Esophagus (tissue), 2 donors: ENCODE measurements around the gene SVIL. TPM values are rescaled to one million over a fixed set of nuclear protein-coding genes. Genes with fewer than 3 reads are reported as not detected.
A peak's percentile ranks its signal among the peaks of the same experiment; 100 is the strongest.

Experiments
- H3K27ac ChIP-seq, 2 donors: one replicate each; pipeline ENCODE4 v1.5.1; 2013; ENCODE audit warnings: low read depth in 2 of 2, mild to moderate bottlenecking in 2 of 2, inconsistent platforms in 1 of 2, low read length in 1 of 2, moderate library complexity in 1 of 2
- H3K27me3 ChIP-seq, 2 donors: one replicate each; pipeline ENCODE4 v1.6.1; 2013; ENCODE audit warnings: low read length in 2 of 2, control low read depth in 1 of 2, mild to moderate bottlenecking in 1 of 2; ENCODE audit not compliant: insufficient read depth in 2 of 2, control insufficient read depth in 1 of 2
- H3K36me3 ChIP-seq, 2 donors: one replicate each; pipeline ENCODE4 v1.6.1; 2013; ENCODE audit warnings: low read length in 1 of 2; ENCODE audit not compliant: control insufficient read depth in 2 of 2, insufficient read depth in 2 of 2
- H3K4me1 ChIP-seq, 2 donors: one replicate each; pipeline ENCODE4 v1.6.1; 2013; ENCODE audit warnings: low read length in 1 of 2; ENCODE audit not compliant: control insufficient read depth in 2 of 2, insufficient read depth in 2 of 2
- H3K4me3 ChIP-seq, 2 donors: one replicate each; pipeline ENCODE4 v1.5.1; 2013; ENCODE audit warnings: low read length in 2 of 2, mild to moderate bottlenecking in 2 of 2, low read depth in 1 of 2, moderate library complexity in 1 of 2
- H3K9me3 ChIP-seq, 2 donors: one replicate each; pipeline ENCODE4 v1.6.1; 2013; ENCODE audit warnings: mild to moderate bottlenecking in 2 of 2, low read depth in 1 of 2, low read length in 1 of 2, moderate library complexity in 1 of 2; ENCODE audit not compliant: control insufficient read depth in 2 of 2, insufficient read depth in 1 of 2
- WGBS, 2 donors: extraction: QIAGEN DNeasy Blood & Tissue Kit; methylation state at CpG; one replicate each; pipeline ENCODE4 v1.1.7; 2013; 5-methylcytosine and 5-hydroxymethylcytosine counted together
- polyA plus RNA-seq, 2 donors: library from polyadenylated mRNA; stranded (reverse); fragments of 200-250 nt; gene quantifications; one replicate each; pipeline ENCODE4 v1.2.3, GENCODE V29; 2013
- donor health status: healthy with polysubstance abuse.
- donor health status: Bipolar disorder and iron deficiency.

SVIL gene
- polyA plus RNA-seq, 2 donors = 22.3 to 35.2 TPM

DNA sequence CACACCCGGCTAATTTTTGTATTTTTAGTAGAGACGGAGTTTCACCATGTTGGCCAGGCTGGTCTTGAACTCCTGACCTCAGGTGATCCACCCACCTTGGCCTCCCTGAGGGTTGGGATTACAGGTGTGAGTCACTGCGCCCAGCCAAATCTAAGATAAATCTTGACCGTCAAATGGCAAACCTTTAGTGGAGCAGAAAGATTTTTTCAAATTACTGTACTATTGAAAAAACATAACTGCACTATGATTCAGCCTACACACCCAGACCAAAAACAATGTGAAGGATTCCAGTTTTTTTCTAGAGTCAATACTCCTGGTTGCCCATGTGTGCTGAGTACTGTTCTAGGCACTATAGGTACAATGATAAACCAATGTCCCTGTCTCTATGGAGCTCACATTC is 33.9 kb upstream of the SVIL start:
- Histone ChIP-seq H3K27ac (peak overlapping the region; percentile 1 to 66), H3K27me3 (no peaks in the 10 kb centered on the region), H3K4me1 (peaks cover 0 to 5% of the 10 kb centered on the region in 2 donors), H3K36me3 (peaks cover 0 to 3% of the 10 kb centered on the region in 2 donors), H3K9me3 (no peaks in the 10 kb centered on the region), H3K4me3 (no peak overlapping the region)
- 53 to 74% methylated on average over 4 of the region's 4 CpGs for WGBS, 2 donors

DNA sequence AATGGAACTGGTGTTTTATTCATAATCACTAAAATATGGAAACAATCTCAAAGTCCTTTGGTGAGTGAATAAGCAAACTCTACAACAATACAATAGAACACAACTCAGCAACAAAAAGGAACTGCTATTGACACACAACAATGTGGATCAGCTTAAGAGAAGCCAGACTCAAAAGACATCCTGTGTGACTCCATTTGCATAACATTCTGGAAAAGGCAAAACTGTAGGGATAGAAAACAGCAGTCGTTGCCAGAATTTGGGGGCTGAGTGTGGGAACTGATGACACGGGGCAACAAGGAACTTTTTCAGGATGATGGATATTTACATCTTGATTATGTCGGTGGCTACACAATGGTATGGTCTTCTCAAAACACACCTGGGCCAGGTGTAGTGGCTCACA is 32.4 kb upstream of the SVIL start:
- Histone ChIP-seq H3K4me1 (peaks cover 0 to 7% of the 10 kb centered on the region in 2 donors), H3K4me3 (no peak overlapping the region), H3K27me3 (no peaks in the 10 kb centered on the region), H3K36me3 (peaks cover 0 to 4% of the 10 kb centered on the region in 2 donors), H3K9me3 (no peaks in the 10 kb centered on the region), H3K27ac (no peak overlapping the region)
- 79 to 80% methylated on average over 3 of the region's 3 CpGs for WGBS, 2 donors

DNA sequence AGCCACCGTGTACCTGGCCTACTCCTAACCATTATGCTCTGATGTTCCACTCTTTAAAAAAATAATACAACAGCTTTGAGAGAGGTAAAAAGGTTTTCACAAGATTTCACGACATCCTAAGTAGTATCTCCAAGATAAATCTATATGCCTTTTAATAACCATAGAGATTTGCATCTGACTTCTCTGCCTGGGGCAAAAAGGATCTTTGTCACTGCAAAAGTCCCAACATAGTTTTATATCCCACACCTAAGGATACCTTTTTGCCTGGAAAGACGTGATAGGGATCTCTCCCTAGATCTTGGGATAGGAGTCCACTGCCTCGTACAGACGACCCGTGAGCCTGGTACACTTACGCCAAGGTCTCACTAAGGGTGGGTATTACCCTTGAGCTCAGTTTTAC is 31.4 kb upstream of the SVIL start:
- 85 to 90% methylated on average over 7 of the region's 7 CpGs for WGBS, 2 donors
- H3K27ac ChIP-seq = no peak overlapping the region
- H3K9me3 ChIP-seq = no peaks in the 10 kb centered on the region
- peaks cover 0 to 4% of the 10 kb centered on the region in 2 donors for H3K36me3 ChIP-seq
- peaks cover 0 to 7% of the 10 kb centered on the region in 2 donors for H3K4me1 ChIP-seq
- H3K27me3 ChIP-seq = no peaks in the 10 kb centered on the region
- no peak overlapping the region for H3K4me3 ChIP-seq

DNA sequence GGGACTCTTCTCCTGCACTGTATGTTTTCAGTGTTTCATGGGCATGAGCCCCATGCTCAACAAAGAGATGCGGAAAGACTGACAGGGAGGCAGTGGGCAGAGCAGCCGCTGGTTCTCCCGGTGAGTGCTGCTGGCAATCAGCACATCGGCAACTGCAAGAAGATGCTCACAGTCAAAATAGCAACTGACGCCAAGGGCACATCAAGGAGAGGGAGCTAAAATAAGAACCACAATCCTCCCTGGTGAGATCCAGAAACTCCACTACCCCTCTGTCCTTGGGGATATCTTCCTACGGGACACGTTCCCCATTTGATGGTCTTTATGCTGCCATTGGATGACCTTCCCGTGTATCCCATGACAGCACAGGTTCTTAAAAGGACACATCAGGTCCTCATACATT is 28.9 kb upstream of the SVIL start:
- H3K4me1 ChIP-seq = peaks cover 0 to 10% of the 10 kb centered on the region in 2 donors

DNA sequence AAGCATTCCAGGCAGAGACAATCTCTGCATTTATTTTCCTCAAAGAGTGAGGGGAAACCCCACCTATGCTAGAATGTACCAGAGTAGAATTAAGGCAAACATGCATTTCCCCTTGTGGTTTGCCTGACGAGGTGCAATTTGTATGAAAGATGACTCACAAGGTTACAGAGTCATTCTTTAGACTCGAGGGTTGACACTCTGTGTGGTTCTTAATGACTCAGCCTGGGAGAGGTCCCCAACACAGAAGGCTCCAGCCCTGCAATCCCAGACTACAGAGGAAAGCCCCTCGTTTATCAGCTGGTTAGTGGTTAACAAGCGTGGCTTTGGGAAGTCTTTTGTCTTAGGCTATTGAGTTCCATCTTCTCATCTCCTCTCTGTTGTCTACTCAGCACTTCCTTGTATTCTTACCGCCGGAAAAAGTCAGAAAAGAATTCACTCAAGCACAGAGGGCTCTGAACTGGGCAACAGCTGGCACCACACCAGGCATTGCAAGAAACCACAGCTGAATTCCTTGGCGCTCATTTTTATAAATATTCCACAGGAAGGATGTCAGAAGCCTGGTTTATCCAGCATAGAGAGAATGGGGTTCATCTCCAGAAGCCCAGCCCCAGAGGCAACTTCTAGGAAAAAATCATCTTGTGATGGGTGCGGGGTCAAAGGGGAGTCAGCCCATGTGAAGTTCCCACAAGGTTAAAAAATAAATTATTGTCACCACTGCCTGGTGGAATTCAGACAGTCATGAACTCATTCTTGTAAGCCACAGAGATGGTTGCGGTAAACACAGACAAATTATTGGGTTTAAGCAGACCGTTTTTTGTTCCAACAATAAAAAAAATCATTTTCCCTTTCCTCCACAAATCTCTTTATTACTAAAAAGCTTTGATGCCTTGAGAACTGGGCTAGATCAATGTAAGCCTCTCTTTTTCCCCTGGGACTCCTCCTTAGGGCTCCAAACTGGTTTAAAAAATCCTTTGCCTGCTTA is 24.5 kb upstream of the SVIL start:
- peak overlapping the region; percentile 83 to 87 for H3K27ac ChIP-seq
- H3K4me3 ChIP-seq = no peak overlapping the region
- H3K4me1 ChIP-seq = peaks cover 0 to 7% of the 10 kb centered on the region in 2 donors
- no peaks in the 10 kb centered on the region for H3K27me3 ChIP-seq
- 13 to 27% methylated on average over 10 of the region's 10 CpGs for WGBS, 2 donors
- peaks cover 0 to 10% of the 10 kb centered on the region in 2 donors for H3K36me3 ChIP-seq
- H3K9me3 ChIP-seq = no peaks in the 10 kb centered on the region

More for the DNA sequence above, 28.9 kb upstream of the SVIL start:
- H3K36me3 ChIP-seq = peaks cover 0 to 4% of the 10 kb centered on the region in 2 donors
- WGBS, 2 donors = 94 to 97% methylated on average over 8 of the region's 8 CpGs
- no peaks in the 10 kb centered on the region for H3K9me3 ChIP-seq
- no peaks in the 10 kb centered on the region for H3K27me3 ChIP-seq
- H3K4me3 ChIP-seq = no peak overlapping the region
- H3K27ac ChIP-seq = no peak overlapping the region

DNA sequence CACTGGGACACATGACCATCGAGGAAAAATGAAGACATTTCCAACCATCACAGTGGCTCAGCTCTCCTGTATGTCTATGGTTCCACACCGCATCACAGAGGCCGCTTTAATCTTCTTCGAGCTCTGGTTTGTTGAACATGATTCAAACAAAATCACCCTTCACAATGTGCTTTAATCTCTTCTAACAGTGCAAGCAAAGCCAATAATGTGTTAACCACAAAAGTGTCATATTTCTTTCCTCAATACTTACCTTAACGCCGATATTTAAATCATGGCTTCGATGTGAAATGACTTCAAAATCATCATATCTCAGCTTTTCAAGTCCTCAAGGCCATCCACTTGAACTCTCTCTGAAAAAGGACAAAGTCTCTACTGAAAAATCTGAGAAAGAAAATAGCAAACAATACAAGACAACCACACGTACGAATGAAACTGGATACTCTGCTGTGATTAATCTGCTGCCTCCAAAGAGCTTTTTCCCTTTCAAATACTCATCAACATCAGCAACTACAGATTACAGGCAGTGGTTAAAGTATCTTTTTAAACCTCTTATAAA is 23.0 kb upstream of the SVIL start:
- WGBS, 2 donors = 47 to 50% methylated on average over 9 of the region's 9 CpGs
- H3K4me3 ChIP-seq = no peak overlapping the region
- H3K9me3 ChIP-seq = no peaks in the 10 kb centered on the region
- H3K36me3 ChIP-seq = peaks cover 0 to 6% of the 10 kb centered on the region in 2 donors
- peaks cover 0 to 7% of the 10 kb centered on the region in 2 donors for H3K4me1 ChIP-seq
- H3K27ac ChIP-seq = no peak overlapping the region
- no peaks in the 10 kb centered on the region for H3K27me3 ChIP-seq

DNA sequence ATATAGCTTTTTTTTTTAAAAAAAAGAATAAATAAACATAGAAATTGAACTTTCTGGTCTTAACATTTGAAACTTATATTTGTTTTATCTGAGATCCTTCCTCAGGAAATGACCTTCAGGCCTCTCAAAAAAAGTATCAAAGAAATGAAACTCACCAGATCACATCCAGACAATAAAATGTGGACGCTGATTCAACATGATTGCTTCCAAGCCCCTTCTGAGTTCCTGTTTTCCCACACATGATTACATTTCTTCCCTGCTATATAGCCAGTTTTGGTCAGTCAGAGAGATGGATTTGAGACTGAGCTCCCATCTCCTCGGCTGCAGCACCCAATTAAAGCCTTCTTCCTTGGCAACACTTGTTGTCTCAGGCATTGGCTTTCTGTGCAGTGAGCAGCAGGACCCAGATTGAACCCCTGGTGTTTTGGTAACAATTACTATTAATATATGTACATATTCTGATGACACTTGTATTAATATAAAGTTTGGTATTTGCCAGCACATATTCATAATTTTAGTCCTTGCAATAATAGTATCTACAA is 21.8 kb upstream of the SVIL start:
- 83 to 90% methylated on average over 2 of the region's 2 CpGs for WGBS, 2 donors

DNA sequence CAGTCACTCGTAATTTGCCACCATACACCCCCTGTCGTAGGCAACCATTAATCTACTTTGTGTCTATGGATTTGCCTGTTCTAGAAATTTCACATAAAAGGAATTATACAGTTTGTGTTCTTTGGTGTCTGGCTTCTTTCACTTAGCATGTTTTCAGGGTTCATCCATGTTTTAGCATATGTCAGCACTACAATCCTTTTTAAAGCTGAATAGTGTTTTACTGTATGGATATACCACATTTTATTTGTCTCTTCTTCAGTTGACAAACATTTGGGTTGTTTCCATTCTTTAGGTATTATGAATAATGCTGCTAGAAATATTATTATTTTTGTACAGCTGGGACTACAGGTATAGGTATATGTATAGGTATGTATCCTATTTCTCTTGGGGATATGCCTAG is 17.4 kb upstream of the SVIL start:
- H3K27ac ChIP-seq = no peak overlapping the region
- WGBS, 2 donors = 93 to 95% methylated on average over 2 of the region's 2 CpGs
- H3K4me1 ChIP-seq = peaks cover 0 to 5% of the 10 kb centered on the region in 2 donors
- no peaks in the 10 kb centered on the region for H3K9me3 ChIP-seq
- H3K27me3 ChIP-seq = no peaks in the 10 kb centered on the region
- H3K36me3 ChIP-seq = peaks cover 0 to 3% of the 10 kb centered on the region in 2 donors
- H3K4me3 ChIP-seq = no peak overlapping the region

More for the DNA sequence above, 21.8 kb upstream of the SVIL start:
- peaks cover 0 to 5% of the 10 kb centered on the region in 2 donors for H3K4me1 ChIP-seq
- no peaks in the 10 kb centered on the region for H3K9me3 ChIP-seq
- H3K27ac ChIP-seq = no peak overlapping the region
- no peaks in the 10 kb centered on the region for H3K27me3 ChIP-seq
- H3K4me3 ChIP-seq = no peak overlapping the region
- peaks cover 0 to 6% of the 10 kb centered on the region in 2 donors for H3K36me3 ChIP-seq

DNA sequence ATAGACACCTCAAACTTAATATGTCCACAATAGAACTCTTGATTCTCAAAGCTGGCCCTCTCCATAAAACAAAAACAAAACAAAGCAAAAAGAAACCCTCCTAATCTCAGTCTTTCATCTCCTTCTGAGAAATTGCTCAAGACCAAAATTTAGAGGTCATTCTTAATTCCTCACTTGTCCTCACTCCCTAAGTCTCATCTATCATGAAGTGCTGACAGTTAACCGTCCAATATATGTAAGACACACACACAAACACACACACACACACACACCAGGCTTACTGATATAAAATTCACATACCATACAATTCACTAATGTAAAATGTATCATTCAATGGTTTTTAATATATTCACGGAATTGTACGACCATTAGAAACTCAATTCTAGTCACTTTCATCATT is 17.0 kb upstream of the SVIL start:
- Histone ChIP-seq H3K27ac (no peak overlapping the region), H3K4me1 (peaks cover 0 to 5% of the 10 kb centered on the region in 2 donors), H3K9me3 (no peaks in the 10 kb centered on the region), H3K4me3 (no peak overlapping the region), H3K27me3 (no peaks in the 10 kb centered on the region), H3K36me3 (peaks cover 0 to 3% of the 10 kb centered on the region in 2 donors)
- WGBS, 2 donors = 83 to 84% methylated on average over 3 of the region's 3 CpGs
